HL-60/S4 treated with retinoic acid at 250 ng/mL for 4 days and 3 days (cell line): ENCODE results near the gene CLSTN1.
"Not testable (repeated sequence)": the region's sequence is repeated elsewhere in the genome, so short reads cannot be mapped to it uniquely, and the experiment has no call there.

Experiments used
- in situ Hi-C: fragments of 300-500 bp; cut with MboI; formaldehyde crosslinking; loops from 2 replicates; pipeline ENCODE4 v1.7.0; 2022; ENCODE audit warnings: low sequenced_read_pairs

The CLSTN1 gene

DNA sequence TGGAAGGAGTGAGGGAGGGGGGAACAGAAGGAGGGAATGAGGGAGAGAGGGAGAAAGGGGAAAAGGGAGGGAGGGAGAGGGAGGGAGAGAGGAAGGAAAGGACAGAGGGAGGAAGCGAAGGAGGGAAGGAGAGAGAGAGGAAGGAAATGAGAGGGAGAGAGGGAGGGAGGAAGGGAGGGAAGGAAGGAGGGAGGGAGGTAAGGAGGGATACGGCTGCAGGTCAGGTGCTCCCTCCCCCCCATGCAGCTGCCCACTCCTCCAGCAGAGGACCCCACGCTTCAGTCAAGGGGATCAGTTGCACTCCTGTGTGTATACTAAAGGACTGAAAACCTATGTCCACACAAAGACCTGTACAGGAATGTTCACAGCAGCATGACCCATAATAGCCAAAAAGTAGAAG is 54.8 kb downstream of the CLSTN1 start:
- in situ Hi-C loops: no loop called here

GRCh38 chr1:9767964-9768668 is 55.6 kb downstream of the CLSTN1 start:
- in situ Hi-C loops: no loop called here

DNA sequence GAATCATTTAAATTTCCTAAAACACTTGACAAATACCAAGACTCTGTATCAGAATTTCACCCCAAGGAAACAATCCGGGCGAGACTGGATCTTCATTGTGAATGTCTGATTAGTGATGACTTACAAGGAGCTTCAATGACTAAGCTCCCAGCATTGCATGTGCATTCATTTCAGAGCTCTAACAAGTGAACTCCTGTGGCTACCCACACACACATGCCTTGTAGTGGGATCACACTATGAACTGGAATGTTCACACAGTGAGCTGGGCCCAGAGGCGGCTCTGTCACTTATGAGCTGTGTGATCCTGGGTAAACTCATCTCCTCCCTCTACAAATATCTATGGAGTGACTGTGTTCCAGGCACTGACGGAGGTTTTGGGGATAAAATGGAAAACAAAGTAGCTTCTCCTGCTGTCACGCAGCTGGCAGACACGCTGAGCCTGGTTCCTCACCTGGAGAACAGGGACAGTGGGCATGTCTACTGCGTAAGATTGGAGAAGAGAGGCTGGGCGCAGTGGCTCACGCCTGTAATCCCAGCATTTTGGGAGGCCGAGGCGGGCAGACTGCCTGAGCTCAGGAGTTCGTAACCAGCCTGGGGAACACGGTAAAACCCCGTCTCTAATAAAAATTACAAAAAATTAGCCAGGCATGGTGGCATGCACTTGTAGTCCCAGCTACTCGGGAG is 56.9 kb downstream of the CLSTN1 start:
- in situ Hi-C loops: no loop called here

- in situ Hi-C loops: no loop called here
Observed at GRCh38 chr1:9764550-9764949, 59.2 kb downstream of the CLSTN1 start.

DNA sequence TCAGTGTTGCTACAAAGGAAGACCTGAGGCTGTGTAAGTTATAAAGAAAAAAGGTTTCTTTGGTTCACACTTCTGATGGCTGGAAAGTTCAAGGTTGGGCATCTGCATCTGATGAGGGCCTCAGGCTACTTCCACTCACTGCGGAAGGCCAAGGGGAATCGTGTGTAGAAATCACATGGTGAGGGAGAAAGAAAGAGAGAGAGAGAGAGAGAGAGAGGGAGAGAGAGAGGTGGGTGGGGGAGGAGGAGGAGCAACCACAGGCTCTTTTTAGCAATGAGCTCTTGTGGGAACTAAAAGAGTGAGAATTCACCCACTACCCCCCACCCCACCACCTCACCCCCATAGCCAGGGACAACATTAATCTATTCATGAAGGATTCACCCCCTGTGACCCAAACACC is 59.9 kb downstream of the CLSTN1 start:
- in situ Hi-C loops: no loop called here

GRCh38 chr1:9762446-9762845 is 61.3 kb downstream of the CLSTN1 start:
- in situ Hi-C loops: not testable (repeated sequence)

- in situ Hi-C loops: no loop called here
Observed at GRCh38 chr1:9761855-9762254, 61.9 kb downstream of the CLSTN1 start.

DNA sequence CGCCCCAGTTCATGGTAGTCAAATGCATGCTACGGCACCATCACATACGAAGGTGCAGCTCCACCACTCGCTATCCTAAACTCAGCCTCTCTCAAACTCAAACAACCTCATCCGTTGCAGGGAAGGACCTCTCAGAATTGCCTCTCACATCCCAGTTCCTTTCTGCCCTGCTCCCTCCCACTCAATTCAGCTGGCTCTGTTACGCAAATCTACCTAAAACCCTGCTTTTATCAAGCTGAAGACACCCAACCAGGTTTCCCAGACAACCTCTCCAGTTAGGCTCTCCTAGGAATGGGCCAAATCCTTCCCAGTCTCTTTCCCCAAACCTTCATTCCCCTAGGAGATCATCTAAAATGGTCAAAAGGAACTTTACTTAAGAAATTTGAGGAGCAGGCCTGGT is 62.9 kb downstream of the CLSTN1 start:
- in situ Hi-C loops: no loop called here

GRCh38 chr1:9759939-9760338 is 63.8 kb downstream of the CLSTN1 start:
- in situ Hi-C loops: no loop called here

- in situ Hi-C loops: no loop called here
Observed at GRCh38 chr1:9758559-9759121, 65.1 kb downstream of the CLSTN1 start.

- in situ Hi-C loops: no loop called here
Observed at GRCh38 chr1:9755441-9755995, 68.2 kb downstream of the CLSTN1 start.

- in situ Hi-C loops: no loop called here
Observed at GRCh38 chr1:9753121-9753531, 70.6 kb downstream of the CLSTN1 start.

GRCh38 chr1:9751971-9752370 is 71.8 kb downstream of the CLSTN1 start:
- in situ Hi-C loops: no loop called here

DNA sequence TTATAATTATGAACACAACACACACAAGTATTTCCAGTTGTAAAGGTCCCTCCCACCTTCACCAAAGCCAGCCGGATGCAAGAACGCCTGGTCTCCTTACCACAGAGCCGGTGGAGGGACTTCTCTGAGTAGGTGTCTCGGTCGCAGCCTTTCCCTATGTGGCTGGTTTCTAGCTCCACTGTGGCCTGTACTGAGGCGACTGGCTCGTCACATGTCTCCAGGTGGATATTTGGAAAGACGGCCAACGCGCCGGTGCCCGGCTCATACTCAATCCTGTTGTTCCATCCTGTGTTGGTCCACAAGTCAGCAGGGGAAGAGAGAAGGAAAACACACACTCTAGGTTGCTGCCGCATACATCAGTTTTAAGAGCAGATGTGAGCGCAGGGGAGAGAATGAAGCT is 74.4 kb downstream of the CLSTN1 start:
- in situ Hi-C loops: no loop called here

GRCh38 chr1:9748391-9748790 is 75.4 kb downstream of the CLSTN1 start:
- in situ Hi-C loops: not testable (repeated sequence)

DNA sequence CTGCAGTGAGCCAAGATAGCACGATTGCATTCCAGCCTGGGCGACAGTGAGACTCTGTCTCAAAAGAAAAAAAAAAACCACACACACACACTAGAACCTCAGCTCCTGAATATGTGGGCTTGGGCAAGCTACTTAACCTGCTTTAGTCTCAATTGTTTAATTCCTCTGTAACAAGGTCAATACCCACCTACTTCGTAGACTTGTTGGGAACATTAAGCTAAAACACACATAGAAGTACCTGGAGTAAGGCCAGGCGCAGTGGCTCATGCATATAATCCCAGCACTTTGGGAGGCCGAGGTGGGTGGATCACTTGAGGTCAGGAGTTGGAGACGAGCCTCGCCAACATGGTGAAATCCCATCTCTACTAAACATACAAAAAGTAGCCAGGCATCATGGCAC is 77.1 kb downstream of the CLSTN1 start:
- in situ Hi-C loops: no loop called here

GRCh38 chr1:9746211-9746610 is 77.6 kb downstream of the CLSTN1 start:
- in situ Hi-C loops: no loop called here

- in situ Hi-C loops: no loop called here
Observed at GRCh38 chr1:9744106-9744799, 79.5 kb downstream of the CLSTN1 start.

DNA sequence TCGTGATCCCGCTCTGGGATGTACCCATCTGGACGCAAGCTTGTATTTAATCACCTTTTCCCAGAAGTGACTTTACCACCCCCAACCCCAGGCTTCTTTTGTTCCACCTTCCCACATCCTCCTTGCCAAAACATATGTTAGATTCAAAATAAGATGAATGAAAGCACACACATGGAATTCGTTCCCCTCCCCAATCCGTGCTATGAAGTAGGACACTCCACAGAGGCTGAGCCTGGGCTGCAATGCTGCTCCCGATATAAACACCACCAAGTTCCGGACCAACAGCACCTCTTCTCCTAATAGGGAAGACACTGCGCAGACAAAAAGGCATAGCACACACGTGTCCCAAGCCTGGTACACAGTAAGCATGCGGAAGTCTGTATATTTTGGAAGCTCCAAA is 86.1 kb downstream of the CLSTN1 start:
- in situ Hi-C loops: no loop called here

DNA sequence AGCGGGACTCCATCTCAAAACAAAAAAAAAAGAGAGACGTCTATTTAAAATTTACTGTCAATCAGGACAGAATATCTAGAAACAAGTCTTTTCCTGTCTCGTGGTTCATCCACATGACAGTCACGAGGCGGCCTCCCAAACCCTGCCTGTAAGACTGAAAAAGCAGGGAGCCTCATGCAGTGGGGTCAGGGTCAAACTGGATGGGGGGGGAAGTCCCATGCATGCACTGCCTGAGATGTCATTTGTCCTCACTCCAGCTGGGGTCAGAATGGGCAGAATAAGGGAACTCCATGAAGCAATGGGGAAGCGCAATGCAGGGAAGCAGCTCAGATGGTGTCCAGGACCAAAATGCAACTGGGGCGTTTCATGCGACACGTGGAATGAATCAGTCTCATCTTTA is 86.7 kb downstream of the CLSTN1 start:
- in situ Hi-C loops: no loop called here

GRCh38 chr1:9736241-9736640 is 87.5 kb downstream of the CLSTN1 start:
- in situ Hi-C loops: no loop called here
